WTC11 (cell line): ENCODE measurements around the gene PPP1R12B.

Source experiments
- ESRRA ChIP-seq: sonication (generic); formaldehyde crosslinking; IDR thresholded peaks from 2 replicates; pipeline ENCODE4 v1.8.1; 2022; ENCODE audit warnings: mild to moderate bottlenecking, missing genetic modification reagents, borderline replicate concordance
- MXD4 ChIP-seq: fragments of 250-450 bp; sonication (Bioruptor Pico); IDR thresholded peaks from 2 replicates; pipeline ENCODE4 v1.8.0; 2021; ENCODE audit warnings: mild to moderate bottlenecking, moderate library complexity, borderline replicate concordance
- RELA ChIP-seq: sonication (generic); formaldehyde crosslinking; IDR thresholded peaks from 2 replicates; pipeline ENCODE4 v1.8.1; 2022; ENCODE audit warnings: missing genetic modification reagents, mild to moderate bottlenecking, borderline replicate concordance
- ZBTB43 ChIP-seq: sonication (generic); formaldehyde crosslinking; IDR thresholded peaks from 2 replicates; pipeline ENCODE4 v1.8.1; 2023; ENCODE audit warnings: mild to moderate bottlenecking, missing genetic modification reagents
- TF ChIP-seq, protein P1 (sequence below): fragments of 200-600 bp; IDR thresholded peaks from 2 replicates; pipeline ENCODE4 v1.8.0; 2022; ENCODE audit warnings: antibody characterized with exemption
- TF ChIP-seq, protein P2 (sequence below): sonication (generic); formaldehyde crosslinking; IDR thresholded peaks from 2 replicates; pipeline ENCODE4 v1.8.0; 2023; ENCODE audit warnings: missing genetic modification reagents

- no peak for TF ChIP-seq MXD4 (CRISPR knock-in tag)
- TF ChIP-seq, protein P1, sequence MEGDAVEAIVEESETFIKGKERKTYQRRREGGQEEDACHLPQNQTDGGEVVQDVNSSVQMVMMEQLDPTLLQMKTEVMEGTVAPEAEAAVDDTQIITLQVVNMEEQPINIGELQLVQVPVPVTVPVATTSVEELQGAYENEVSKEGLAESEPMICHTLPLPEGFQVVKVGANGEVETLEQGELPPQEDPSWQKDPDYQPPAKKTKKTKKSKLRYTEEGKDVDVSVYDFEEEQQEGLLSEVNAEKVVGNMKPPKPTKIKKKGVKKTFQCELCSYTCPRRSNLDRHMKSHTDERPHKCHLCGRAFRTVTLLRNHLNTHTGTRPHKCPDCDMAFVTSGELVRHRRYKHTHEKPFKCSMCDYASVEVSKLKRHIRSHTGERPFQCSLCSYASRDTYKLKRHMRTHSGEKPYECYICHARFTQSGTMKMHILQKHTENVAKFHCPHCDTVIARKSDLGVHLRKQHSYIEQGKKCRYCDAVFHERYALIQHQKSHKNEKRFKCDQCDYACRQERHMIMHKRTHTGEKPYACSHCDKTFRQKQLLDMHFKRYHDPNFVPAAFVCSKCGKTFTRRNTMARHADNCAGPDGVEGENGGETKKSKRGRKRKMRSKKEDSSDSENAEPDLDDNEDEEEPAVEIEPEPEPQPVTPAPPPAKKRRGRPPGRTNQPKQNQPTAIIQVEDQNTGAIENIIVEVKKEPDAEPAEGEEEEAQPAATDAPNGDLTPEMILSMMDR = no peak
- TF ChIP-seq, protein P2, sequence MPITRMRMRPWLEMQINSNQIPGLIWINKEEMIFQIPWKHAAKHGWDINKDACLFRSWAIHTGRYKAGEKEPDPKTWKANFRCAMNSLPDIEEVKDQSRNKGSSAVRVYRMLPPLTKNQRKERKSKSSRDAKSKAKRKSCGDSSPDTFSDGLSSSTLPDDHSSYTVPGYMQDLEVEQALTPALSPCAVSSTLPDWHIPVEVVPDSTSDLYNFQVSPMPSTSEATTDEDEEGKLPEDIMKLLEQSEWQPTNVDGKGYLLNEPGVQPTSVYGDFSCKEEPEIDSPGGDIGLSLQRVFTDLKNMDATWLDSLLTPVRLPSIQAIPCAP (CRISPR knock-in tag) = no peak
- no peak for TF ChIP-seq ESRRA (CRISPR knock-in tag)
- no peak for TF ChIP-seq ZBTB43
- no peak for TF ChIP-seq RELA (CRISPR knock-in tag)
Observed at GRCh38 chr1:202624088-202624780, 275.7 kb downstream of the PPP1R12B start.
